Mesendoderm (in vitro differentiated cells): ENCODE results near the gene ZNF746.

Experiments used
- DNase-seq: peaks from one replicate; pipeline ENCODE4 v3.0.0; 2013
- H2AK5ac ChIP-seq: 2 replicates; pipeline ENCODE4 v1.6.1; 2013; ENCODE audit warnings: low read length, inconsistent platforms
- H2BK120ac ChIP-seq: 2 replicates; pipeline ENCODE4 v1.6.1; 2013; ENCODE audit warnings: low read depth, mild to moderate bottlenecking, low read length, moderate library complexity, mixed read lengths
- H2BK15ac ChIP-seq: replicated peaks from 2 replicates; pipeline ENCODE4 v1.6.1; 2013; ENCODE audit warnings: low read depth, mild to moderate bottlenecking, moderate library complexity
- H2BK5ac ChIP-seq: 2 replicates; pipeline ENCODE4 v1.6.1; 2013; ENCODE audit warnings: low read length, inconsistent platforms
- H3K18ac ChIP-seq: 2 replicates; pipeline ENCODE4 v1.6.1; 2013; ENCODE audit warnings: mild to moderate bottlenecking, low read length, mixed read lengths
- H3K23ac ChIP-seq: one replicate; pipeline ENCODE4 v1.6.1; 2013; ENCODE audit warnings: low read length
- H3K27ac ChIP-seq: 2 replicates; pipeline ENCODE4 v1.5.1; 2013; ENCODE audit warnings: low read depth, mild to moderate bottlenecking, inconsistent platforms, low read length, moderate library complexity
- H3K27me3 ChIP-seq: 2 replicates; pipeline ENCODE4 v1.6.1; 2013; ENCODE audit warnings: low read length, control low read depth, mild to moderate bottlenecking, inconsistent platforms; ENCODE audit not compliant: insufficient read depth, poor library complexity
- H3K36me3 ChIP-seq: 2 replicates; pipeline ENCODE4 v1.6.1; 2013; ENCODE audit warnings: low read length, inconsistent platforms; ENCODE audit not compliant: control insufficient read depth, insufficient read depth
- H3K4ac ChIP-seq: one replicate; pipeline ENCODE4 v1.6.1; 2013; ENCODE audit warnings: low read depth, mild to moderate bottlenecking, low read length, moderate library complexity
- H3K4me1 ChIP-seq: 2 replicates; pipeline ENCODE4 v1.6.1; 2013; ENCODE audit warnings: low read depth, low read length, inconsistent platforms; ENCODE audit not compliant: control insufficient read depth
- H3K4me2 ChIP-seq: 2 replicates; pipeline ENCODE4 v1.6.1; 2013; ENCODE audit warnings: low read length
- H3K4me3 ChIP-seq: 2 replicates; pipeline ENCODE4 v1.5.1; 2013; ENCODE audit warnings: mild to moderate bottlenecking, low read length
- H3K56ac ChIP-seq: one replicate; pipeline ENCODE4 v1.6.1; 2013; ENCODE audit warnings: low read length
- H3K79me1 ChIP-seq: 2 replicates; pipeline ENCODE4 v1.6.1; 2013; ENCODE audit warnings: low read length, inconsistent platforms
- H3K79me2 ChIP-seq: 2 replicates; pipeline ENCODE4 v1.6.1; 2013; ENCODE audit warnings: mild to moderate bottlenecking, low read length; ENCODE audit not compliant: control insufficient read depth, insufficient read depth
- H3K9ac ChIP-seq: 2 replicates; pipeline ENCODE4 v1.6.1; 2013; ENCODE audit warnings: low read length, inconsistent platforms
- H4K5ac ChIP-seq: one replicate; pipeline ENCODE4 v1.6.1; 2013; ENCODE audit warnings: low read length
- H4K8ac ChIP-seq: one replicate; pipeline ENCODE4 v1.6.1; 2013; ENCODE audit warnings: low read depth, mild to moderate bottlenecking, control low read depth, low read length, moderate library complexity
- WGBS: extraction: QIAGEN DNeasy Blood & Tissue Kit; methylation state at CpG from one replicate; pipeline ENCODE4 v1.1.7; 2013; ENCODE audit warnings: low lambda C conversion rate, missing lambda C conversion rate; ENCODE audit not compliant: insufficient coverage; ENCODE audit errors: extremely low coverage; 5-methylcytosine and 5-hydroxymethylcytosine counted together

Gene ZNF746

GRCh38 chr7:149529136-149529718, 31.6 kb upstream of the ZNF746 start:
- no peak overlapping the region for H2BK120ac ChIP-seq
- H3K27ac ChIP-seq: no peak overlapping the region
- H4K5ac ChIP-seq: no peak overlapping the region
- no peak overlapping the region for H2AK5ac ChIP-seq
- no peak overlapping the region for H2BK15ac ChIP-seq
- no peaks in the 10 kb centered on the region for H3K79me2 ChIP-seq
- H3K9ac ChIP-seq: no peak overlapping the region
- H3K18ac ChIP-seq: no peak overlapping the region
- H3K36me3 ChIP-seq: no peaks in the 10 kb centered on the region
- no CpG with 5 or more reads among the region's 4 CpGs for WGBS
- no peak overlapping the region for H3K23ac ChIP-seq
- no peak overlapping the region for H3K56ac ChIP-seq
- no peak overlapping the region for H4K8ac ChIP-seq
- no peaks in the 10 kb centered on the region for H3K79me1 ChIP-seq
- H3K4ac ChIP-seq: no peak overlapping the region
- no peaks in the 10 kb centered on the region for H3K4me1 ChIP-seq
- H3K4me2 ChIP-seq: no peak overlapping the region
- H3K27me3 ChIP-seq: no peaks in the 10 kb centered on the region
- peak; percentile 12 for DNase-seq
- no peak overlapping the region for H3K4me3 ChIP-seq
- H2BK5ac ChIP-seq: no peak overlapping the region

GRCh38 chr7:149527414-149527813, 29.8 kb upstream of the ZNF746 start:
- Histone ChIP-seq H2AK5ac (no peak overlapping the region), H4K8ac (no peak overlapping the region), H2BK120ac (no peak overlapping the region), H3K36me3 (no peaks in the 10 kb centered on the region), H3K4ac (no peak overlapping the region), H3K27ac (no peak overlapping the region), H3K56ac (no peak overlapping the region), H2BK15ac (no peak overlapping the region), H4K5ac (no peak overlapping the region), H3K4me1 (no peaks in the 10 kb centered on the region), H3K18ac (no peak overlapping the region), H2BK5ac (no peak overlapping the region), H3K23ac (no peak overlapping the region), H3K4me2 (no peak overlapping the region), H3K79me1 (no peaks in the 10 kb centered on the region), H3K27me3 (no peaks in the 10 kb centered on the region), H3K79me2 (no peaks in the 10 kb centered on the region), H3K9ac (no peak overlapping the region), H3K4me3 (no peak overlapping the region)
- no peak for DNase-seq
- WGBS: no CpG with 5 or more reads among the region's 1 CpG

DNA sequence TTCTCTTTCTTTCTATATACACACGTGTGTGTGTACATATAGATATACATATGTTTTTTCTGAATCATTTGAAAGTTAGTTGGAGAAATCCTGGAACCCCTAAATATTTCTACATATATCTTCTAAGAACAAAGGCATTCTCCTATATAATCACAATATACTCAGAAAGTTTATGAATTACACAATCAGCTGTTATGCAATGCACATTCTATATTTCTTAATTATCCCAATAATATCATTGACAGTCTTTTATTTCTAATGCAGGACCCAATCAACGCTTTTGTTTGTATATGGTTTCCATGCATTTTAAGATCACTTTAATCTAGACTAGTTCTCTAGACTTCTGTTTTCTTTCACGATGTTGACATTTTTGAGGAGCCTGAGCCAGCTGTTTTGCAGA, 27.7 kb upstream of the ZNF746 start:
- no CpG with 5 or more reads among the region's 3 CpGs for WGBS
- no peaks in the 10 kb centered on the region for H3K36me3 ChIP-seq
- H3K4me1 ChIP-seq: no peaks in the 10 kb centered on the region
- no peak overlapping the region for H2AK5ac ChIP-seq
- H3K4me3 ChIP-seq: no peak overlapping the region
- H3K18ac ChIP-seq: no peak overlapping the region
- H3K23ac ChIP-seq: no peak overlapping the region
- no peak overlapping the region for H3K4me2 ChIP-seq
- no peak overlapping the region for H3K27ac ChIP-seq
- no peaks in the 10 kb centered on the region for H3K27me3 ChIP-seq
- DNase-seq: no peak
- H3K9ac ChIP-seq: no peak overlapping the region
- H2BK15ac ChIP-seq: no peak overlapping the region
- no peaks in the 10 kb centered on the region for H3K79me2 ChIP-seq
- no peak overlapping the region for H4K8ac ChIP-seq
- no peak overlapping the region for H4K5ac ChIP-seq
- no peak overlapping the region for H3K56ac ChIP-seq
- H2BK120ac ChIP-seq: no peak overlapping the region
- H3K79me1 ChIP-seq: no peaks in the 10 kb centered on the region
- no peak overlapping the region for H2BK5ac ChIP-seq
- no peak overlapping the region for H3K4ac ChIP-seq

DNA sequence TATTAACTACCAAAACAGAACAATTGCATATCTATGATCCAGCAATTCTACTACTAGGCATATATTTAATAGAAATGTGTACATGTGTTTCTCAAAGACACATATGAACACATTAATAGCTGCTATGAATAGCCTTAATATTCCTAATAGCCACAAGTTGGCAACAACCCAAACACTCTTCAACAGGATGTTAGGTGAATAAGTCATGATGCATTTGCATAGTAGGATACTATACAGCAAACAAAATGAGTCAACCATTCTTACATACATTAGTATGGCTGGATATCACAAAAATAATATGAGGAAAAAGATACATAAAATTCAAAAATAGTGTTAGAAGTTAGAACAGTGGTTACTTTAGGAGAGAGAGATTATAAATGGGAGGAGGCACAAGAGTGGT, 26.8 kb upstream of the ZNF746 start:
- no peak for DNase-seq

GRCh38 chr7:149510248-149510647, 12.6 kb upstream of the ZNF746 start:
- Histone ChIP-seq H3K79me1 (no peaks in the 10 kb centered on the region), H3K79me2 (no peaks in the 10 kb centered on the region), H3K23ac (no peak overlapping the region), H2BK5ac (no peak overlapping the region), H2BK15ac (no peak overlapping the region), H4K5ac (no peak overlapping the region), H3K4ac (no peak overlapping the region), H2AK5ac (no peak overlapping the region), H3K4me3 (no peak overlapping the region), H3K36me3 (no peaks in the 10 kb centered on the region), H3K9ac (no peak overlapping the region), H3K4me2 (no peak overlapping the region), H3K56ac (no peak overlapping the region), H4K8ac (no peak overlapping the region), H2BK120ac (no peak overlapping the region), H3K27me3 (no peaks in the 10 kb centered on the region), H3K4me1 (no peaks in the 10 kb centered on the region), H3K27ac (no peak overlapping the region), H3K18ac (no peak overlapping the region)
- no peak for DNase-seq

More for the DNA sequence above, 26.8 kb upstream of the ZNF746 start:
- H3K9ac ChIP-seq: no peak overlapping the region
- H3K27ac ChIP-seq: no peak overlapping the region
- H4K8ac ChIP-seq: no peak overlapping the region
- H3K79me1 ChIP-seq: no peaks in the 10 kb centered on the region
- H2BK5ac ChIP-seq: no peak overlapping the region
- no peaks in the 10 kb centered on the region for H3K4me1 ChIP-seq
- H3K23ac ChIP-seq: no peak overlapping the region
- H3K18ac ChIP-seq: no peak overlapping the region
- H3K36me3 ChIP-seq: no peaks in the 10 kb centered on the region
- H3K79me2 ChIP-seq: no peaks in the 10 kb centered on the region
- no peak overlapping the region for H2AK5ac ChIP-seq
- H3K27me3 ChIP-seq: no peaks in the 10 kb centered on the region
- H2BK15ac ChIP-seq: no peak overlapping the region
- no peak overlapping the region for H2BK120ac ChIP-seq
- no peak overlapping the region for H3K4ac ChIP-seq
- no peak overlapping the region for H4K5ac ChIP-seq
- no peak overlapping the region for H3K4me3 ChIP-seq
- H3K4me2 ChIP-seq: no peak overlapping the region
- H3K56ac ChIP-seq: no peak overlapping the region

GRCh38 chr7:149509774-149510173, 12.2 kb upstream of the ZNF746 start:
- no peaks in the 10 kb centered on the region for H3K79me2 ChIP-seq
- no peaks in the 10 kb centered on the region for H3K27me3 ChIP-seq
- no peak overlapping the region for H3K9ac ChIP-seq
- no peak overlapping the region for H3K23ac ChIP-seq
- H3K27ac ChIP-seq: no peak overlapping the region
- H2BK120ac ChIP-seq: no peak overlapping the region
- H4K8ac ChIP-seq: no peak overlapping the region
- H3K56ac ChIP-seq: no peak overlapping the region
- no peak overlapping the region for H3K4me3 ChIP-seq
- DNase-seq: no peak
- H3K18ac ChIP-seq: no peak overlapping the region
- no peak overlapping the region for H2BK5ac ChIP-seq
- H2BK15ac ChIP-seq: no peak overlapping the region
- H3K4me1 ChIP-seq: no peaks in the 10 kb centered on the region
- H3K79me1 ChIP-seq: no peaks in the 10 kb centered on the region
- no peak overlapping the region for H3K4me2 ChIP-seq
- no peak overlapping the region for H3K4ac ChIP-seq
- no peak overlapping the region for H2AK5ac ChIP-seq
- H3K36me3 ChIP-seq: no peaks in the 10 kb centered on the region
- H4K5ac ChIP-seq: no peak overlapping the region
